NT2/D1 (cell line): Measurements from ENCODE around the gene NOS1.

Experiments
- YY1 ChIP-seq: IDR thresholded peaks from 2 replicates; pipeline ENCODE4 v1.6.1; 2011; ENCODE audit not compliant: insufficient read length, insufficient read depth
- ZNF274 ChIP-seq: IDR thresholded peaks from 2 replicates; pipeline ENCODE4 v1.6.1; 2011; ENCODE audit warnings: mild to moderate bottlenecking, low read depth, low read length

DNA sequence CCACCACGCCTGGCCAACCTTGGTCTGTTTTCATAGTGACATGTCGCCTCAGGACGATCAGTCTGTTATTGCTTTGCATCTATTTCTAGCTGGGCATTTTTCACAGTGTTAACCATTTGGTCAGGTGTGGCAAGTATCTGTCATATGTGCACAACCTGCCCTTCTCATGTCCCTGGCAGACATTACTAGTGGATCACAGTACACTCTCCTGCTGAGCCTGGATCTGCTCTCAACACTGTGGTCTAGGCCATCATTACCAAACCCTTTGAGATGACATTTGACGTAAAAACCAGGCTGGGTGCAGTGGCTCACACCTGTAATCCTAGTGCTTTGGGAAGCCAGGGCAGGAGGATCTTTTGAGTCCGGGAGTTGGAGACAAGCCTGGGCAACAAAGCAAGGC is 29.4 kb upstream of the NOS1 start:
- TF ChIP-seq YY1 (no peak), ZNF274 (no peak)
